HG02884 (cell line): ENCODE results near the gene TAAR2.
"Not testable (repeated sequence)": the region's sequence is repeated elsewhere in the genome, so short reads cannot be mapped to it uniquely, and the experiment has no call there.

Source experiments
- ATAC-seq: cut with Tn5 transposase; IDR thresholded peaks from one replicate; pipeline ENCODE4 v1.9.1; 2021; ENCODE audit warnings: mild to moderate bottlenecking, moderate library complexity; ENCODE audit not compliant: unreplicated experiment

TAAR2 gene

GRCh38 chr6:132624175-132624574 lies at the start of gene TAAR2:
Gene TAAR2 (minus strand): TSS chr6:132624275. CDS start chr6:132624275, 0 bp downstream.
- ATAC-seq, result no peak

- ATAC-seq, result no peak
Observed at GRCh38 chr6:132673376-132674094, 49.5 kb upstream of the TAAR2 start.

GRCh38 chr6:132671295-132671694 lies 47.2 kb upstream of the TAAR2 start:
- ATAC-seq, result no peak

- peak; percentile 62 for ATAC-seq
Observed at GRCh38 chr6:132669690-132670291, 45.7 kb upstream of the TAAR2 start.

- ATAC-seq, result no peak
Observed at GRCh38 chr6:132666118-132666517, 42.0 kb upstream of the TAAR2 start.

GRCh38 chr6:132664309-132665034 lies 40.4 kb upstream of the TAAR2 start:
- ATAC-seq, result no peak

GRCh38 chr6:132663661-132664060 lies 39.6 kb upstream of the TAAR2 start:
- no peak for ATAC-seq

GRCh38 chr6:132661906-132662305 lies 37.8 kb upstream of the TAAR2 start:
- no peak for ATAC-seq

GRCh38 chr6:132659082-132659481 lies 35.0 kb upstream of the TAAR2 start, which contains the start of gene TAAR1:
Gene TAAR1 (minus strand): TSS chr6:132659182. CDS start chr6:132646003, 13,179 bp downstream.
- no peak for ATAC-seq

- peak; percentile 52 for ATAC-seq
Observed at GRCh38 chr6:132651062-132651461, 27.0 kb upstream of the TAAR2 start.

- ATAC-seq, result peak; percentile 7
Observed at GRCh38 chr6:132650429-132650828, 26.4 kb upstream of the TAAR2 start.

GRCh38 chr6:132648828-132649227 lies 24.8 kb upstream of the TAAR2 start:
- ATAC-seq, result no peak

GRCh38 chr6:132648356-132648755 lies 24.3 kb upstream of the TAAR2 start:
- peak; percentile 83 for ATAC-seq

GRCh38 chr6:132643547-132643946 lies 19.5 kb upstream of the TAAR2 start:
- ATAC-seq, result no peak

- not testable (repeated sequence) for ATAC-seq
Observed at GRCh38 chr6:132637135-132637534, 13.1 kb upstream of the TAAR2 start.

GRCh38 chr6:132635906-132636305 lies 11.8 kb upstream of the TAAR2 start:
- ATAC-seq, result not testable (repeated sequence)

- not testable (repeated sequence) for ATAC-seq
Observed at GRCh38 chr6:132635288-132635687, 11.2 kb upstream of the TAAR2 start.

- no peak for ATAC-seq
Observed at GRCh38 chr6:132634796-132635195, 10.7 kb upstream of the TAAR2 start.

- no peak for ATAC-seq
Observed at GRCh38 chr6:132633362-132633761, 9.3 kb upstream of the TAAR2 start.

- no peak for ATAC-seq
Observed at GRCh38 chr6:132623106-132623845, 799 bp downstream of the TAAR2 start.

- no peak for ATAC-seq
Observed at GRCh38 chr6:132616677-132617076, 7.4 kb downstream of the TAAR2 start.
